Raji (cell line): Measurements from ENCODE around the gene PLEKHG2.

Experiments used
- POLR2A ChIP-seq: IDR thresholded peaks from 2 replicates; pipeline ENCODE4 v1.6.1; 2011; ENCODE audit warnings: low read depth, low read length, control low read depth; ENCODE audit not compliant: insufficient read depth

The PLEKHG2 gene

DNA sequence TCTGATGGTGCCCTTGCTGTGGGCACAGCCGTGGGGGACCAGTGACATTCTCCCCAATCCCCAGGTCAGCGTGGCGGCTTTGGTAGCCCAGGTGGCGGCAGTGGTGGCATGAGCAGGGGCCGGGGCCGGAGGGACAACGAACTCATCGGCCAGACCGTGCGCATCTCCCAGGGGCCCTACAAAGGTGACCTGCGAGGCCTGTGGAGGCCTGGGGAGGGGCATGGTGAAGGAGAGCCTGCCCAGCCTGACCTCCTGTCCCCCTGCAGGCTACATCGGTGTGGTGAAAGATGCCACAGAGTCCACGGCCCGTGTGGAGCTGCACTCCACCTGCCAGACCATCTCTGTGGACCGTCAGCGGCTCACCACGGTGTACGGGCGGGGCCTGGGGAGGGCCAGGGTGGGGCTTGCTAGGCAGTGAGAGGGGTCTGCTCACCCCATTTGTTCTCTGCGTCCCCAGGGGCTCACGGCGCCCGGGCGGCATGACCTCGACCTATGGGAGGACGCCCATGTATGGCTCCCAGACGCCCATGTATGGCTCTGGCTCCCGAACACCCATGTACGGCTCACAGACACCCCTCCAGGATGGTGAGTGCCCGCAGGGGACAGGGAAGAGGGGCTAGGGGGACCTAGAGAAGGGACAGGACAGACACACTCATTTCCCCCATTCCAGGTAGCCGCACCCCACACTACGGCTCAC lies 60.4 kb downstream of the PLEKHG2 start:
- TF ChIP-seq POLR2A = no peak

DNA sequence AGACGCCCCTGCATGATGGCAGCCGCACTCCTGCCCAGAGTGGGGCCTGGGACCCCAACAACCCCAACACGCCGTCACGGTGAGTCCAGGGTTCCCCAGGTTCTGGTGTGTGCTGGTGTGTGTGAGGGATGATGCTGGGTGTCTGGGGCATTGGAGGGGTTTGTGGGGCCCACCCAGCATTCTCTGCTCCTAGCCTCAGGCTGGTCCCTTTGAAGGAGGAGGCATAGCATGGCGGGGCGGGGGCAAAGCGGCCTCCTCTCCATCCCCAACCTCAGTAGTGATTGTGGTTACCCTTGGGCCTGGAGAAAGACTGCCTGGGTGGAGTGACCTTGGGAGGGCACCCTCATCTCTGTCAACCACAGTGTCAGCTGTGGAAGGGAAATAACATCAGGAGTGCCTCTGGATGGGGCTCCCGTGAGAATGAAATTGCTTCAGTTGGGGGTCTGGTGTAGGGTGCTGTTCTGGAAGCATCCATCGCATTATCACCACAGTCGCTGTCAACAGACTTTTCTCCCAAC lies 61.0 kb downstream of the PLEKHG2 start:
- no peak for TF ChIP-seq POLR2A

DNA sequence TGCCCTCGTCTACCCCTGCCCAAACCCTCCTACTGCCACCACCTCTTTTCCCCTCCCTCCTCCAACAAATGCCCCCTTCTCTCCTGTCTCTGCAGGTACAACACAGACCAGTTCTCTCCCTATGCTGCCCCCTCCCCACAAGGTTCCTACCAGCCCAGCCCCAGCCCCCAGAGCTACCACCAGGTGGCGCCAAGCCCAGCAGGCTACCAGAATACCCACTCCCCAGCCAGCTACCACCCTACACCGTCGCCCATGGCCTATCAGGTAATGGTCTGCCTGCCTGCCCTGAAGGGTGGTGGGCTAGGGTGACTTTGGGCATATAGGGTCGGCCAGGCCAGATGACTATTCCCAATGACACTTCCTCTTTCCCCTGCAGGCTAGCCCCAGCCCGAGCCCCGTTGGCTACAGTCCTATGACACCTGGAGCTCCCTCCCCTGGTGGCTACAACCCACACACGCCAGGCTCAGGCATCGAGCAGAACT lies 61.7 kb downstream of the PLEKHG2 start:
- no peak for TF ChIP-seq POLR2A

DNA sequence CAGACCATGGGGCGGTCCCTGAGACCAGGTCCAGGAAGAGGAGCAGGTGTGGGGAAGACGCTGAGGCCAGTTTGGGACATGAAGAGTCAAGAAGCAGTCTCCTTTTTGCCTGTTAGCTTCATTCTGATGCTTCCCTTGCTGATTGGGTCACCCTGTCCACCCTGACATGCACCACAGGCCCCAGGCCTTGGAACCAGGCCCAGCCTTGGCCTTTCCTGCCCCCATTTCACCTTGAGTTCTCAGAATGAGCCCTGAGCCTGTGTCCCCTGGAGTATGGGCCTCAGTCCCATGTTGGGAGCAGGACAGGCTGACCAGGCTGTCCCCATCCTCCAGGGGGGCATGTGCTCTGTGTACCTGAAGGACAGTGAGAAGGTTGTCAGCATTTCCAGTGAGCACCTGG lies 63.3 kb downstream of the PLEKHG2 start:
- TF ChIP-seq POLR2A = no peak
